GM18511 (cell line): ENCODE measurements around the gene GAS7.
"Not testable (repeated sequence)": the region's sequence is repeated elsewhere in the genome, so short reads cannot be mapped to it uniquely, and the experiment has no call there.

ENCODE experiments used
- ATAC-seq: cut with Tn5 transposase; IDR thresholded peaks from one replicate; pipeline ENCODE4 v1.9.1; 2021; ENCODE audit warnings: mild to moderate bottlenecking, moderate library complexity; ENCODE audit not compliant: unreplicated experiment

The GAS7 gene

GRCh38 chr17:10077561-10078299 is 120.7 kb downstream of the GAS7 start:
- no peak for ATAC-seq

GRCh38 chr17:10075919-10076318 is 122.5 kb downstream of the GAS7 start:
- no peak for ATAC-seq

- ATAC-seq: no peak
These were observed 124.5 kb downstream of the GAS7 start for GRCh38 chr17:10073941-10074340.

- ATAC-seq: no peak
These were observed 125.6 kb downstream of the GAS7 start for GRCh38 chr17:10072556-10073425.

- no peak for ATAC-seq
These were observed 126.3 kb downstream of the GAS7 start for GRCh38 chr17:10072086-10072485.

- ATAC-seq: no peak
These were observed 127.3 kb downstream of the GAS7 start for GRCh38 chr17:10071141-10071540.

- no peak for ATAC-seq
These were observed 127.7 kb downstream of the GAS7 start for GRCh38 chr17:10070690-10071089.

GRCh38 chr17:10069301-10069700 is 129.1 kb downstream of the GAS7 start:
- no peak for ATAC-seq

GRCh38 chr17:10067446-10068143 is 130.8 kb downstream of the GAS7 start:
- no peak for ATAC-seq

GRCh38 chr17:10064536-10064935 is 133.9 kb downstream of the GAS7 start:
- no peak for ATAC-seq

- no peak for ATAC-seq
These were observed 134.6 kb downstream of the GAS7 start for GRCh38 chr17:10063730-10064241.

- ATAC-seq: peak; percentile 36
These were observed 135.6 kb downstream of the GAS7 start for GRCh38 chr17:10062691-10063385.

GRCh38 chr17:10061111-10061845 is 137.1 kb downstream of the GAS7 start:
- ATAC-seq: no peak

GRCh38 chr17:10060526-10060925 is 137.9 kb downstream of the GAS7 start:
- no peak for ATAC-seq

- ATAC-seq: peak; percentile 92
These were observed 138.7 kb downstream of the GAS7 start for GRCh38 chr17:10059684-10060211.

GRCh38 chr17:10058921-10059683 is 139.3 kb downstream of the GAS7 start:
- ATAC-seq: no peak

GRCh38 chr17:10057466-10057865 is 140.9 kb downstream of the GAS7 start:
- not testable (repeated sequence) for ATAC-seq

GRCh38 chr17:10055262-10055975 is 143.0 kb downstream of the GAS7 start:
- ATAC-seq: no peak
